HG03045 (cell line): ENCODE results near the gene ABCA12.
A peak's percentile ranks its signal among the peaks of the same experiment; 100 is the strongest.

ENCODE experiments used
- ATAC-seq: cut with Tn5 transposase; IDR thresholded peaks from one replicate; pipeline ENCODE4 v1.9.1; 2021; ENCODE audit warnings: mild to moderate bottlenecking, moderate library complexity; ENCODE audit not compliant: unreplicated experiment

Gene ABCA12

DNA sequence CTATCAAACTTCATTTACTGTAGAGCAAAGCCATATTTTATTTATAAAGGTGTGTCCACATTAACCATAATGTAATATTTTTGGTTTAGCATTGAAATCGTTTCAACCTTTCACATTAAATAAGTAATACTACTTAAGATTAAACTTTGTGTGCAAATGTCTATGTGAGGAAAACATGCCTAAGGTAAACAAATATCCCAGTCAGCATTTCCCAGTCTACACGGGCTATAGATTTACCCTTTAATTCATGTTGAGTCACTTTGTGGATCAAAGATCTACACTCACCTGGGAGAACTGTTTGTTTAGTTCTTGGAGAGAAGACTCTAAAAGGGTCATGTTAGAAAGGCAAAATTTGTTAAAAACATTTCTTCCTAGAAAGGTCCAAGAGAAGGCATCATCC, 89.1 kb downstream of the ABCA12 start:
- ATAC-seq = no peak

- no peak for ATAC-seq
These were observed 100.0 kb downstream of the ABCA12 start for GRCh38 chr2:215038421-215038820.

DNA sequence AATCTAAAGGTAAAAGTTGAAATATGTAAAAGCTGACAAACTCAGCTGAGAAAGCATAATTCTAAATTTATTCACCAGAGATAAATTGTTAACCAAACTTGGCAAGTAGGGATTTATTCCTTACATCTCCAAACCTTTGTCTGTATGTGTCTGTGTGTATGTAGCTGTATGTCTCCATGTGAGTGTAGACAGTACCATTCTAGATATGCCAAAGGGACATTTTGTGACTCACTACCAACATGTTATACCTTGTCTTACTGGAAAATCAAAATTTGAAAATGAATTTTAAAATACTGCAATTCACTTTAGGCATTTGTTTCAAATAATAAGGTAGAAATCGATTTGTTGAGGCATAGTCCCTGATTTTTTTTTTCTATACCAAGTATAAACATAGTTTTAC, 102.1 kb downstream of the ABCA12 start:
- no peak for ATAC-seq

DNA sequence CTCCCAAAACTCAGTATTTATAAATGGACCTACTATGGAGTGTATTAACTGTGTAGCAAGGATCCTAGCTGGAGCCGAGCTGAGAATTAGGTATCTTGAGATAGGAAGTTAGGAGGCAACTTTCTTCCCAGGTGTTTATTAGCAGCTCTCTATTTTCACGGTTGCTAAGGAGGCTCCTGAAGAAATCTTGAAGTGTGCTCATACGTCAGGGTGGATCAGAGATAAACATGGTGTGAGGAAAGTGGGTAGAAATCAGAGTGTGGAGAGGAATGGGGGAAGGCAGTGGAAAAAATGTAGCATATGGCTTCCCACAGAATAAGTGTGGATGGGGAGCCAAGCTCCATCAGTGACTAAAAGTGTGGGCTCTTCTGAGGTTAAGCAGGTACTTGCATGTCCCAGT, 104.3 kb downstream of the ABCA12 start:
- no peak for ATAC-seq

- peak; percentile 70 for ATAC-seq
These were observed 106.3 kb downstream of the ABCA12 start for GRCh38 chr2:215032153-215032552.

DNA sequence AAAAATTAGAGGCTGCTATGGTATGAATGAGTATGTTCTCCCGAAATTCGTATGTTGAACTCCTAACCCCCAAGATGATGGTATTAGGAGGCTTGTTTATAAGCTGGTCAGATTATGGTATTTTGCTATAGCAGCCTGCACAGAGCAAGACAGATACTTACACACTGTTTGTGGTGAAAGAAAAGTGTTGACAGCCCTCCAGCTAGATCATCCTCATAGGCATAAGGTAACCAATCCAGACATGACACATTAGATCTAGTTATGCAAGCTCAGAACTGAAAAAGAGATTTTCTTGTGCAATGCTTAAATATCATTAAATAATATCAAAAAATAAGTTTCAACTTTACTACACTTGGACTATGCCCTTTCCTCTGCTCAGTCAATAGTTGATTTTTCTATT, 107.1 kb downstream of the ABCA12 start:
- no peak for ATAC-seq

DNA sequence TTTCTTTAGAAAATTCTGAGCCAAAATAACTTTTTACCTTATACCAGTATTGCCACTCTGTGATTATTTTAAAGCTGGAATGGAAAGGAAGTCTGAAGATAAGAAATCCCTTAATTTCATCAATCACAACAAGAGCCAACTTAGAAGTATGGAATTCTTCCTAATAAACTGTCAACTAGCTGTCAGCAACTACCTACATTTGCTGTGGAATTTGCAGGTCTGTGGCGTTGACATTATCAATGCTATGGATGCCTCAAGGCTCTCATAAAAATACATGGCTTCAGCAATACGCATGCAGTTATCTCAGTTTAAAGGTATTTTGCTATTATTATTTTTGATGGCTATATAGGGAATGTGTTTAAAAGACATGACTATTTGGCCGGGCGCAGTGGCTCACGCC, 108.5 kb downstream of the ABCA12 start:
- no peak for ATAC-seq

DNA sequence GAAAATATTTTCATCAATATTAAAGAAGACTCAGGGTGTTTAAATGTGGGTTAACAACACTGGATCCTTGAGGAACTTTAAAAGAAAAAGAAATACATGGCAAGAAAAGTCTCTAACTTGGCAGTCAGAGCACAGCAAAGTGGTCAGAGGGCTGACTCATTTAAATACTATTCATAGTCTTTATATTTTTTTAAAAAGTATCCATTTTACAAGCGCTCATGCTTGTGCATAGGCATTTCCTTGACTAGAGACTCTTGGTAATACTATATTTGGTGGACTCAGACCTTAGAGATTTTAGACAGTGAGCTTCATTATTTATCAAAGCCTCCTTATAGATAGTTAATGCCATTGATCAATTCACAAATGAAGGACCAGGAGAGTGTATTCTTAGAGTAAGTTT, 110.2 kb downstream of the ABCA12 start:
- no peak for ATAC-seq

DNA sequence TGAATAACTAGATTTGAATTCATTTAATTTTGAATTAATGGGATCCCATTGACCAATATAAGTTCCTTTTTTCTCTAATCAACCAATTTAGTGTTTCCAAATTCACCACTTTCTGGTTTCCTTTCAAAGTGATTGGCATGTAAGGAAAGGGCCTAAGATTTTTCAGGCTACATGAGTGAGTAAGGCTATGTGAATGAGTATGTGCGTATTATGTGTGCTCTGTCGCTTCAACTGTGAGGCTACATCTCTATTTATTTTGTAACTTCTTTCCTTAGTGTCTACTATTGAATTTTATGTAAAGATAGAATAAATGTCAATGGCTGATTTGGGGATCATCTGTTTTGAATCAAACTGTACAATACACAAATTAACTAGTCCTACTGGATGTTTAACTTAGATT, 110.6 kb downstream of the ABCA12 start:
- ATAC-seq = no peak

GRCh38 chr2:215022910-215023309, 115.5 kb downstream of the ABCA12 start:
- no peak for ATAC-seq

- no peak for ATAC-seq
These were observed 116.0 kb downstream of the ABCA12 start for GRCh38 chr2:215022418-215022817.

DNA sequence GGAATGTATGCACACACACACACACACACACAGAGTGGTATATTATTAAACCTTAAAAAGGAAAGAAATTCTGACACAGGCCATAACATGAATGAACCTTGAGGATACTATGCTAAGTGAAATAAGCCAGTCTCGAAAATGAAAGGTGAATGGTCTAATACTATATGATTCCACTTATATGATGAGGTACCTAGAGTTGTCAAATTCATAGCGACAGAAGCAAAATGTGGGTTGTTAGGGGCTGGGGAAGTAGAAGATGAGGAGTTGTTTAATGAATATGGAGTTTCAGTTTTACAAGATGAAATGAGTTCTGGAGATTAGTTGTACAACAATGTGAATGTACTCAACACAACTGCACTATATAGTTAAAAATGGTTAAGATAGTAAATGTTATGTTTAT, 118.1 kb downstream of the ABCA12 start:
- ATAC-seq = no peak

DNA sequence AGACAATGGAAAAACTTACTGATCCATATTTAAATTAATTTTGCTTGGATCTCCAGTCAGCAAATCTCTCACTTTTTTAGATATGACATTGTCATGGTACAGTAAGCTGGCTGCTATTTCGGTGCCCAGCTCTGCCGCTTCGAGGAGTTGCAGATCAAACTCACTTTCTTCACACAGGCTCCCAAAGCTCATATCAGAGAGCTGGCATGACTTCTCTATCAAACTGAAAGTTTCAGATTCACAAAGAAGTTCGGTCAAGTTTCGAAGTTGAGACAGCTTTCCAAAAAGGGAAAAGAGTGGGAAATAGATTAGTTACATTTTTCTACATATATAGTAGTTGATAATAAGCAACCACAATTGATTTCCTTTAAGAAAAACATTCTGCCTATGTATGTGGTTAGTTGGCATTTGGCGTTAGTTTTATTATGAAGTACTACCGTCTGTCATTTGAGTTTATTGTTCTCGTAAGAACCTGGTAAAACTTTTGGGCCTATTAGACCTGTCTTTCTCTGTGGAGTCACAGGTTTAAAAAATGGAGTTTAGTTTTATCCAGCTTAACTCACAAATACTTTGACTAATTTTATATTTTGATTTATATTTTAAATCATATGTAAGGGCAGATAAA, 118.8 kb downstream of the ABCA12 start:
- no peak for ATAC-seq

- no peak for ATAC-seq
These were observed 119.3 kb downstream of the ABCA12 start for GRCh38 chr2:215019085-215019484.

- no peak for ATAC-seq
These were observed 123.0 kb downstream of the ABCA12 start for GRCh38 chr2:215015421-215015820.

DNA sequence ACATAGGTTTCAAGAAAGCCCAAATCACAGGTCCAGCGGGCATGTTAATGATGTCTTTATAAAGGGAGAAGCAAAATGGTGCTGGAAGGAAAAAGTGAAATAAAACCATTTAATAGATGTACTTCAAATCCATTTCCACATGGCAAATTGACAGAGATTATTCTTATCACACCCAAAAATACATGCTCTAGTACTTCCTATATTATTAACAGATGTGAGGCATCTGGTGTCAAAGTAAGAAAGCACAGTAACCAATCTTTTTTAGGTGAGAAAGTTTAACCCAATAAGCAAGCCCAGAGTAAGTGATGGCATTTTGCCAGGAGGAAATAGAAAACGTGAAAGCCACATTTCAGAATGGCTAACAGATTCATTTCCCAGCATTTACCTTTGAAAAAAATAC, 128.0 kb downstream of the ABCA12 start:
- no peak for ATAC-seq

GRCh38 chr2:215003001-215003400, 135.4 kb downstream of the ABCA12 start:
- no peak for ATAC-seq

GRCh38 chr2:215002500-215002899, 135.9 kb downstream of the ABCA12 start:
- peak; percentile 63 for ATAC-seq

DNA sequence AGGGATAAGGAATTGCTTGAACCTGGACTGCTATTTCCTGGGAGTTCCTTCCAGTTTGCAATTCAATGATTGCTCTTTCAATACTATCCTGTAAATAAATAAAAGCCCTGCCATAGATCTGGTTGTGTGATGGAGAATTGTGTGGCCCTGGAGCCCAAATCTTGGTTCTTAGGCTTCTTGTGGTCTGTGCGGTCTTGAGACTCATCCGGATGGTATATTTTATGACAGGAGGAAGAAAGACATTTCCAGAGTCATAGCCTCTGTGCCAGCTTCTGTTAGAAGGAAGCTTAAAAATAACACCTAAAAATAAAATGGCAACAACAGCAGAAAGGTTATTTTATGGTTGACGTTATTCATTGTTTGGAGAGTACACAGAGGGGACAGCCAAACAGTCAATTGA, 137.7 kb downstream of the ABCA12 start:
- ATAC-seq = no peak

- peak; percentile 92 for ATAC-seq
These were observed 142.3 kb downstream of the ABCA12 start for GRCh38 chr2:214995926-214996670.

- ATAC-seq = peak; percentile 57
These were observed 143.0 kb downstream of the ABCA12 start for GRCh38 chr2:214995409-214995808.

DNA sequence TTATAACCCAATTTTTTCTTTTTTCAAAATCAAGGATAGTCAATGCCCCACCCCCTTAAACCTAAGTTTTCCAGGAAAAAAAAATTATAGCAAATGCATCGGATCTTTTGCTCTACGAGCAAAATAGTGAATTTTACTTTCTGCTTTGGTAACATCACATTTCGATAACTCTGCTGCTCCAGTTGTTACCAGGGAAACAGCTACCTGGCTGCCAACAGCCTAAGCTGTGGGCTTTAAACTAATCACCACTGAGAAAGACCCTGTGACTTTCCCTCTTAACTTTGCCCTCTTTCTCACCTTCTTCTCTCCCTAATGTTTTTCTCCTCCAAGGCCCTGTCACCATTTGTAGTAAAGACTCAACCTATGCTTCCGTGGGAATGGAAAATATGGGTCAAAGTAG, 145.5 kb downstream of the ABCA12 start:
- ATAC-seq = no peak

DNA sequence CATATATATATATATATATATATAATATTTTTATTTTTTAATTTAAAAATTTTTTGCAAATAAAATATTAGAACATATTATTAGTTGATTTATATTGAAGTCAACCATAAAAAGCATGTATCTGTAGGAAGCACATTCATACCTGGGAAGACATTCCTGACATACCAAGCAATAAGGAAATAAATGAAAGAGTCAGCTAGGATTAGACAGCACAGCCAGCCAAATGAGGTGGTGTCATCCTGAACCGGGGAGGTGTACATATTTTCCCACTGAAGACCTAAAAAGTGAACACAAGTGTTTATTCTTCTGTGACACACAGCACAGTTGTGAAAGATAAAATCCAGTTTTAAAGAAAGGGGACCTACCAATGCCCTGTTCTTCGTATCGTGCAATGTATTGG, 149.2 kb downstream of the ABCA12 start:
- no peak for ATAC-seq
